ENCODE results near the gene CADM2.
"Not testable (repeated sequence)": the region's sequence is repeated elsewhere in the genome, so short reads cannot be mapped to it uniquely, and the experiment has no call there.

The CADM2 gene

GRCh38 chr3:85950435-85950834 is 991.6 kb downstream of the CADM2 start:
- DNase-seq (ENCODE audit: low read depth) = no peak

- DNase-seq (ENCODE audit: low read depth) = no peak
Observed at GRCh38 chr3:85960793-85961192, 1002.0 kb downstream of the CADM2 start.

GRCh38 chr3:85977615-85978338 is 1019.0 kb downstream of the CADM2 start:
- no peak for DNase-seq (ENCODE audit: low read depth)

- DNase-seq (ENCODE audit: low read depth) = no peak
Observed at GRCh38 chr3:85979034-85979433, 1020.2 kb downstream of the CADM2 start.

DNA sequence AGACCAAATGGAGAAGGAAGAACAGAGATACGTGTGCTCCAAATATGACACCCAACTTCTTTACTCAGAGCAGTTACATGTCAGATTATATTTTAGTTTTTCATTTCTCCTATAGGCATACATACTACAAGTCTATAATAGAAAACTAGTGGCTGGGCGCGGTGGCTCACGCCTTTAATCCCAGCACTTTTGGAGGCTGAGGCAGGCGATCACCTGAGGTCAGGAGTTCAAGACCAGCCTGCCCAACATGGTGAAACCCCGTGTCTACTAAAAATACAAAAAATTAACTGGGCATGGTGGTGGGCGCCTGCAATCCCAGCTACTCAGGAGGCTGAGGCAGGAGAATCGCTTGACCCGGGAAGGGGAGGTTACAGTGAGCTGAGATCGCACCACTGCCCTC is 1030.8 kb downstream of the CADM2 start:
- not testable (repeated sequence) for DNase-seq (ENCODE audit: low read depth)

- no peak for DNase-seq (ENCODE audit: low read depth)
Observed at GRCh38 chr3:86029590-86029989, 1070.8 kb downstream of the CADM2 start.

DNA sequence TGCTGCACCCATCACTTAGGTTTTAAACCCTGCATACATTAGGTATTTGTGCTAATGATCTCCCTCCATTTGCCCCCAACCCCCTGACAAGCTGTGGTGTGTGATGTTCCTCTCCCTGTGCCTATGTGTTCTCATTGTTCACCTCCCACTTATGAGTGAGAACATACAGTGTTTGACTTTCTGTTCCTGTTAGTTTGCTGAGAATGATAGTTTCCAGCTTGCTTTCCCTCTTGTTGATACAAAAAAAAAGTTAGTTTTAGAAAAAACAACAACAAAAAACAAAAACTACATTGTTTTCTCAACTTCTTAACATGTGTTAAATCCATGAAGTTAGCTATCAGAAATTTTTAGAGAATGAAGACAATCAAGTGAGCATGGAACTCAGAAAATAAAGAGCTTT is 1079.1 kb downstream of the CADM2 start:
- no peak for DNase-seq (ENCODE audit: low read depth)

GRCh38 chr3:86046436-86047136 is 1087.8 kb downstream of the CADM2 start:
- DNase-seq (ENCODE audit: low read depth) = no peak

- DNase-seq (ENCODE audit: low read depth) = no peak
Observed at GRCh38 chr3:86047161-86047560, 1088.4 kb downstream of the CADM2 start.

- DNase-seq (ENCODE audit: low read depth) = no peak
Observed at GRCh38 chr3:86051058-86051457, 1092.3 kb downstream of the CADM2 start.

GRCh38 chr3:86056032-86056431 is 1097.2 kb downstream of the CADM2 start:
- no peak for DNase-seq (ENCODE audit: low read depth)

GRCh38 chr3:86056962-86057361 is 1098.2 kb downstream of the CADM2 start:
- no peak for DNase-seq (ENCODE audit: low read depth)

DNA sequence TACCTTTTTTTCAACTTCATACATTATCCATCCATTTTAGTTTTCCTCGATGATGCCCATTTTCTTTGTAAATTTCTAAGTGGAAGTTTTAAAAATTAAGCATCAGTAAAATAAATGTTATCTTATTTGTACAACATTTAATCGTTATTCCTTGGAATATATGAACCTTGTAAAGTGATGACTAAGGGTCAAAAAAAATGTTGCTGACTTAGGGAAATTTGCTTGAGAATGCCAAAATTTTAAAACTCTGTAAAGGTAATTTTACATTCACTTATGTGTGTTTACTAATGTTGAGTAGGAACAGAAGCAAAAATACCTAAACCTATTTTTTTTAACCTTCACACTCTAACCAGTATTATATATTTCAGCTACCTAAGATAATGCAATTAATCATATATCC is 1115.0 kb downstream of the CADM2 start:
- no peak for DNase-seq (ENCODE audit: low read depth)

DNA sequence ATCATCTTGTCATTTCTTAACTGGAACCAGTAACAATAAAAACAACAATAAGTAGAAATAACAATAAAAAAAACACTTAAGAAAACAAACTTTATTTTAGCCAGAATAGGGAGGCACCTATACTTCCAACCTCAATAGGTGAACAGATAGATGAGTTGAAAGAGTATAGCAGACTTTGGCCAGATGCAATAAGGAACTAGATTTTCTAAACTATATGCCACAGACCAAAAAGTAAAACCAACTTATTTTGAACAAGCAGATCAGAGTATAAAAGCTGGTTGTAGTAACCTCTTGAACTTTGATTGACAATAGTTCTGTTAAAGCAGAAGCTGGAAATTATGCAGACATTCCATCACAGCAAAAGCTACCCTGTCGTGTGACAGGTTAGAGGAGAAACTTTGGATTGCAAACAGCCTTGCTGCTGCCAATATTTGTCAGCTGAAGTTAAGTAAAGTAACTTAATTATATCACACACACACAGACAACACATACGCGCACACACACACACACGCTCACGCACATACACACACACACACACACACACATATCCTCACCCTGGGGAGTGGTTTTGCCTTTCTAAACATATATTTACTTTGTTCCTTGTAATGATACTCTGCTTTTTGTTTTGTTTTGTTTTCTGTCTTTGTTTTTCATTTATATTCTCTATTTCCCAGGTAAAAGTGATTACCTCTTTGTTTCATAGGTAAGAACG is 1128.5 kb downstream of the CADM2 start:
- no peak for DNase-seq (ENCODE audit: low read depth)

DNA sequence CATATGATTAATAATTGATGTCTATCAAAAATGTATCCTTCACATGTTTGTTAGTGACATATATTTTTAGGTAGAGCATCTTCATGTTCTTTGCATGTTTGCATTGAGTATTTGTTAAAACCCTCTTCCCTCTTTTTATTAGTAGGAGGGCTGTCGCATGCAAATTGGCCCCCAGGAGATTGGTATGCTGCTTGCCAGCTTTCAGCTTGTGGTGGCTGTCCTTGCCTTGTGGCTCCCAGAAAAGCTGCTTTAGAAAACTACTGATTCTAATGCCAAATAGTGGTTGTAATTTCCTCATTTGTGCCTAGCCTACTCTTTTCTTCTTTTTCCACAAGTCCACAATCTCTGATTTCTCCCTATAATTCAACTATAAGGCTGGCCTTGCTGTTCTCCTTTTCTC is 1145.4 kb downstream of the CADM2 start:
- DNase-seq (ENCODE audit: low read depth) = no peak

DNA sequence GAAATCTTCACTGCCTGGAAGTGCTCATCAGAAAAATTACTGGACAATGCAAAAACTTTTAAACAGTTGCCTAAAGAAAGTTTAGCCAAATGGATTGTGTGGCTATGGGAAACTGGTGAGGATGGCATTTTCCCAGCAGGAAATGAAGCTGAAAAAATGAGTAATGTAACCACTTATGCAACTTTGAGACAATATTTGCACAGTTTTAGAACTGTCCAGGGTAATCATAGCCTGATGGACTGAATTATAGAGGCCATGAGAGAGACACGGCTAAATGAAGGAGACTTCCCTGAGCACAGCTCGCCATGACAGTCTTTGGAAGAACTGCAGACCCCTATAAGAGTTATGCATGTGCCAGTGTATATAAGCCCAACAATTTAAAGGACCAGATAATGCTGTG is 1150.6 kb downstream of the CADM2 start:
- no peak for DNase-seq (ENCODE audit: low read depth)

Measured in GM04503 (cell line).